ENCODE data around the gene SYCE1L.
A peak's percentile ranks its signal among the peaks of the same experiment; 100 is the strongest.
"Not testable (repeated sequence)": the region's sequence is repeated elsewhere in the genome, so short reads cannot be mapped to it uniquely, and the experiment has no call there.

Gene SYCE1L, protein sequence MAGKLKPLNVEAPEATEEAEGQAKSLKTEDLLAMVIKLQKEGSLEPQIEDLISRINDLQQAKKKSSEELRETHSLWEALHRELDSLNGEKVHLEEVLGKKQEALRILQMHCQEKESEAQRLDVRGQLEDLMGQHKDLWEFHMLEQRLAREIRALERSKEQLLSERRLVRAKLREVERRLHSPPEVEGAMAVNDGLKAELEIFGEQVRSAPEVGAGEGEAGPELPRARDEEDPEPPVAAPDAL

DNA sequence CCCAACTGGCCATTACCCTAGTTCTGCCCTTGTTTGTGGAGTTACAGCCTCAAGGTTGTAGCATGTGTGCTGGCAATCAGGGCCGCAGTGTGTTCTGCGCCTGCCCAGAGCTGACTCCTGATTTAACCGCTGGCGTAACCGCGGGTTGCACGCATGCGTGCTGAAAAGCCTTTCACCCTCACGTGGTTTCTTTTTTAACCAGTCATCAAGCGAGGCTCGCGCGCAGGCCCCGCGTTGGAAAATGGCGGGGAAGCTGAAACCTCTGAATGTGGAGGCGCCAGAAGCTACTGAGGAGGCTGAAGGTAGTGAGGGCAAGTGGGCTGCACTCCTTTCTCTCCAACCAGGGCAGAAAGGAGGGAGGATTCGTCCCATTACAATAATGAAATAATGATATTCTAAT, at the start of gene SYCE1L:
Gene SYCE1L (plus strand): TSS at position 198 of the 400 bp plus-strand sequence. CDS start 44 bp downstream, at position 242.
- no peak for DNase-seq (ENCODE audit: extremely low read depth in 1 of 2, low read depth in 1 of 2)

DNA sequence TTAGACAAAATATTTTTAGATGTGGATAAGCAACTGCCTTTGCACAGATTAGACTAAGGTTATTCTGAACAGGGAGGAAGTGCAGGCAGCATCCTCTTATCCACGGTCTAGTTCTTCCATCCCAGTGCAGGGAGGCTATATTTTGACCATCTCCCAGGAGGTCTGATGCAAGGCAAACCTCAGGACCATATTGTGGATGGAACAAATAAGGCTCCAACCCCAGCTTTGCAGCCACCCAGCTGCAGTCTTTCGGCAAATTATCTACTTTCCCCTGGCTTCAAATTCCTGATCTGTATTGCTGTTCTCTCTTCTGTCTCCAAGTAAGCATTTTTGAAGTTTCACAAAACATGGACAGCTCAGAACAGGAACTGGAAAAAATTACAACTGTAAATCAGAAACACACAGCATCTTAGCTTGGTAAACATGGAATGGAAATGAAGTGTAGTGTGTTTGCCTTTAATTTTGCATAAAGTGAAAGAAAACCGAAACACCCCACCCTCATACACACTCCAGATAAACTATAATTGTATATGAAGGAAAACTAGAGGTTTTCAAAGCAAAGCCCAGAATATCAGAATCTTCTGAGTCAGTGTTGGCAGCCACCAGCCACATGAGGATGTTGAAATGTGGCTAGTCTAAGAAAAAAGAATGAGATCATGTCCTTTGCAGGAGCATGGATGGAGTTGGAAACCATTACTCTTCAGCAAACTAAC, 41.7 kb upstream of the SYCE1L start:
- no peak for DNase-seq (ENCODE audit: extremely low read depth in 1 of 2, low read depth in 1 of 2)

DNA sequence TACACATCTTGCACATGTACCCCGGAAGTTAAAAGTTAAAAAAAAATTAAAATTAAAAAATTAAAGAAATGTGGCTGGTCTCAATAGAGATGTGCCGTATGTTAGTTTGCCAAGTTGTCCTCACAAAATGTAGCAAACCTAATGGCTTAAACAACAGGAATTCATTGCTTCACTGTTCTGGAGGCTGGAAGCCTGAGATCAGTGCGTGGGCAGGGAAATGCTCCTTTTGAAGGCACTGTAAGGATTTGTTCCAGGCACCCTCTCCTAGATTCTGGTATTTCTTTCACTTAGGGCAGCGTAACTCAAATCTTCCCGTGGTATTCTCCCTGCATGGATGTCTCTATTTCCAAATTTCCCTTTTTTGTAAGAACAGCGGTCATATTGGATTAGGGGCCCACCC, 40.9 kb upstream of the SYCE1L start:
- DNase-seq (ENCODE audit: extremely low read depth in 1 of 2, low read depth in 1 of 2), result no peak

DNA sequence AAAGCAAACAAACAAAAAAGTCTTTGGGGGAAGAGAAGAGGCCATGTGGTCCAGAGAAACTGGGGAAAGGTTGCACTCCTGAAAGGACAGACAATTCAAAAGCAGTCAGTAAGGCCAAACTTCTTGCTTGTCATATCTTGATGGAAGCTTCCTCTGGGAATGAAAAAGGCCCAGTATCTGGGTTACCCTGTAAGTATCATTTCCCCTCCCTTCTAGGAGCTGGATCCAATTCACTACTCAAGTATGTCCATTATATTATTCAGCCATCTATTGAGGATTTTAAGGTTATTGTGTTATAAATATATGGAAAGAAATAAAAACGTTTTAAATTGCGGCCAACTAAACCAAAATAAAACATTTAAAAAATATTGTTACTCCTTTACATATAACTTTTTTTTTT, 34.2 kb upstream of the SYCE1L start:
- no peak for DNase-seq (ENCODE audit: extremely low read depth in 1 of 2, low read depth in 1 of 2)

DNA sequence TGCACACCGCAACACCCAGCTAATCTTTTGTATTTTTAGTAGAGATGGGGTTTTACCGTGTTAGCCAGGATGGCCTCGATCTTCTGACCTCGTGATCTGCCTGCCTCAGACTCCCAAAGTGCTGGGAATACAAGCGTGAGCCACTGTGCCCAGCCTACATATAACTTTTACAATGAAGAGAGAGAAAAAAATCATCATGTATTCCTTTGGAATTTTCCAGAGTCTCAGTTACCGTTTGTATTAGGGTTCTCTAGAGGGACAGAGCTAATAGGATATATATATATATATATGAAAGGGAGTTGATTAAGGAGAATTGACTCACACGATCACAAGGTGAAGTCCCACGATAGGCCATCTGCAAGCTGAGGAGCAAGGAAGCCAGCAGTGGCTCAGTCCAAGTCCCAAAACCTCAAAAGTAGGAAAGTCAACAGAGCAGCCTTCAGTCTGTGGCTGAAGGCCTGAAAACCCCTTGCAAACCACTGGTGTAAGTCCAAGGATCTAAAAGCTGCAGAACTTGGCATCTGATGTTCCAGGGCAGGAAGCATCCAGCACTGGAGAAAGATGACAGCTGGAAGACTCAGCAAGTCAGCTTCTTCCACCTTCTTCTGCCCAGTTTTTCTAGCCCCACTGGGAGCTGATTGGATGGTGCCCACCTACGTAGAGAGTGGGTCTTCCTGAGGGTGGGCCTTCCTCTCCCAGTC, 33.5 kb upstream of the SYCE1L start:
- not testable (repeated sequence) for DNase-seq (ENCODE audit: extremely low read depth in 1 of 2, low read depth in 1 of 2)

DNA sequence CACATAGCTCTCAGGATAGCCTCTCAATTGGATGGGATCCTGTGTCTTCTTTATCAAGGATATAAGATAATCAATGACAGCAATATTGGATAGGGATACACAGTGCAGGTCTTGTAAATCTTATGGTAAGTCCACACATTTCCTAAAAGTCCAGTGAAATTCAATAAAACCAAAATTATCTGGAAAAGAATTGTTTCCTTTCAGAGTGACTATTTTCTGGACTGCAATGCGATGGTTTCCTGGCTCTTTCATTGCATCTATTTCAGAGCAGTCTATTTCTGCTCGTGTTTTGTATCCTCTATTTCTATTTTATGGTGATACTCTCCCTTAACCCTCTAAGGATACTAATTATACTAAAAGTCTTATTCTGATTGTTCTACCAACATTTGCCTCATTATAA, 32.5 kb upstream of the SYCE1L start:
- DNase-seq (ENCODE audit: extremely low read depth in 1 of 2, low read depth in 1 of 2), result no peak

DNA sequence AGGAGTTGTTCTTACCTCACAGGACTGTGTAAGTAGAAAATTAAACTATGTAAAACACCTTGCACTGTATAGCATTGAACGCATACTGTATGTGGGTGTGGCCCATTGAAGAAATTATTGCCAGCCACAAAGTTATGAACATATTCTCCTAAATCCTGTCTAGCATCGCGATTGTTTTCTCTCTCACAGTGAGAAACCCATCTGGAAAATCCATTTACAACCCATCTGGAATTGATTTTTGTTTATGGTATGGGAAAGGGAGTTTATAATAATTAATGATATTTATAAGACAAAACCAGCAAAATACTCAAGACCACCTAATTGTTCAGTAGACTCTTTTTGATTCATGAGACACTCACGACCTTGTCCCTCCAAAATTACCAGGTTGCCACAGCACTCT, 30.3 kb upstream of the SYCE1L start:
- DNase-seq (ENCODE audit: extremely low read depth in 1 of 2, low read depth in 1 of 2), result no peak

DNA sequence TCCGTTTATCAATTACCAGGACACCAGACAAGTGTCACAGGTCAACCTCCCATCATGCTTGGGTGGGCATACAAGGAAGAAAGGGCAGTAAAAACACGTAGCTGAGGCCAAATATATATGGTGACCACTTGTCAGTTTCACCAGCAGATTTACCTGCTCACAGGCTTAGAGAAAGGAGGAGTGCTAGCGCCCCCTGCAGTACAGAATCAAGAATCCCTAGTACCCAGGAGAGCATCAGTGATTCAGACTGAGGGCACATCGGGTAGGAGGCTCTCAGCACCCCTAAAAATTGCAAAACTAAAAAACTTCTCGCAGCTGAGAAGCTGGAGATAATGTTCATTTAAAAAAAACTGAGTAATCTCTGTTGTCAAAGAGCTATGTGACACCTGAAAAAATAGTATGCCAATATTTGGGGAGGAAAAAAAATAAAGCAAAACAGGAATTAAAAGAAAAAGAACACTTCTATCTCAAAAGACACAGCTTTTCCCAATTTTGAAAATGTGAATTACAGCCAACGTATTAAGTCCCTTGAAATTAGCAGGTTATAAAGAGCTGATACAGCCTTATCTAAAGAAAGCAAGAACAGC, 29.5 kb upstream of the SYCE1L start:
- DNase-seq (ENCODE audit: extremely low read depth in 1 of 2, low read depth in 1 of 2), result no peak

DNA sequence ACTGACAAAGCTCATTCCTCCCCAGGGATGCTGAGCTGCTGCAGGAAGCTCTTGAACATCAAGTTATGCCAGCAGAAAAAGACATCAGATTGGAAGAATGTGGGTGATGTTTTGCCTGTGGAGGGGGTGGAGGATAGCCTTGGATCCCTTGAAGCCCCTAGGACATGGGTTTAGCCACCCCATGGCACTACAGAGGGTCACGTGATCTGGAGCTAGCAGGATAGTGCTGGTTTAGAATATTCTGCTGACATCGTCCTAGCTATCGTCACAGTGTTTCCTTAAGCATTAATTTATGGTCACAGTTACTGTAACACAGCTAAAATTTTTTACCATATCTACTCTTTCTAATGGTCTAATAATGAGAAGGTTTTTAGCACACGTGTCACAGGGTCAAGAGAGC, 28.4 kb upstream of the SYCE1L start:
- DNase-seq (ENCODE audit: extremely low read depth in 1 of 2, low read depth in 1 of 2), result no peak

DNA sequence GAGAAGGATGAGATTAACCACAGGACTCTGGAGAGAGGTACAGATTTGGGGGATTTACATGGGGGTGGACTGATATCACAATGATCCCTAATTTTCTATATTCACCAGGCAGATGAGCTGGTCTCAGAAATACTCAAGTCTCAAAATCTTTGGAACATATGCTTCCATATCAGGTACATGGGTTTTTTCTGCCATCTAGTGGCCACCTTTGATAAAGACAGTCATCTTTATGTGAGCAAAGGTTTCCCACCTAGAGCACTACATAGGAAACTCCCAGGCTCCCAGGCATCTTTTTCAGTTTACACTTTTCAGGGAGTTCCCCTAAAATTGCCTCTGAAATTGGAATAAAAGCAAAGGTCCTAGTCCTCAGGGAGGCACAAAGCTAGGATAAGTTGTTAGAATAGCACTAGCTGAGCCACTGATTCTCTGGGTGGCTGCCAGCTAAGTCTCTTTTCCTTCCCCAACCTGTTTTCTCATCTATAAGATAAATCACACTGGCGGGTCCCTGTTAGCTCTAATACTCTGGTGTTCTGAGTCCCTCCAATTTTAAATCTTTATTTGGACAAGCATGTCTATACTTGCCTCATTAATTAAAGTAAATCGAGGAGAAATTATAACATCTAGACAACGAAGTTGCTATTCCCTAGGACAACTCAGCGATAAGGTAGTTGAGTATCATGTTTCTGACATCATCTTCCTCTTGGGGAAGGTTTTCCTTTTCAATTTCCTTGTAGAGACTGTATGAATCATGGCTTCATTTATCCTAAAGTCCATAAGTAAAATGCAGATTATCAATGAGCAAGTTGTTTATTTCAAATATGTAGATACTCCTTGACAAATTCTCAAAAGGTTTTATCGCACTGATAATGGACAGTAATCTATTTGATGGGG, 27.2 kb upstream of the SYCE1L start:
- no peak for DNase-seq (ENCODE audit: extremely low read depth in 1 of 2, low read depth in 1 of 2)

DNA sequence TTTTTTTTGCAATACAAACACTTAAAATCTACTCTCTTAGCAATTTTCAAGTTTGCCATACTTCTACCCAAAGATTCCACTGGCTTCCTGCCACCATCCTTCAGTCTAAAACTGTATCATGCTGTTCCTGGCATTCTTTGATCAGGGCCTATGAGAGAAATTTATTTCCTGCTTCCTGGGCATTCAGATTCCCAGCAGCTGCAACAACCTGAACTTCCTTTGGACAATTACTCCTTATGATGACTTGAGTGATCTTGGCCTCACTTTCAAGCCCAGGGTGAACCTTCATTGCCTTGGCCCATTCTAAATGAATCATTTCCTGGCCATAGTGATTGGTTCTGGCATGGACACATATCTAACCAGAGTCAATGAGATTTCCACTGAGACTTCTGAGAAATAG, 26.3 kb upstream of the SYCE1L start:
- DNase-seq (ENCODE audit: extremely low read depth in 1 of 2, low read depth in 1 of 2), result no peak

DNA sequence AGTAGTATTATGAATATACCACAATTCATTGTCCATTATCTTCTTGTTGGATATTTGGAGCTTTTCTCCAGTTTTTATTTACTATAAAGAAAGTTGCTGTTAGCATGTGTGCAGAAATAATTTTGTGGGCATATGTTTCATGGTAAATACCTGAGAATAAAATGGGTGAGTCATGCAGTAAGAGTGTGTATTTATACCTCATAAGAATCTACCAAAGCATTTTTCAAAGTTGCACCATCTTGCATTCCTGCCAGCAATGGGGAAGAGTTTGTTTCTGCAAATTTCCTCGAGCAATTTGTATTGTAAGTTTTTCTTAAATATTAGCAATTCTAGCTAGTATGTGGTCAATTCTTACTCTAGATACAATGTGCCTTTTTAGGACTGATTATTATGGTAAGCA, 16.1 kb upstream of the SYCE1L start:
- no peak for DNase-seq (ENCODE audit: extremely low read depth in 1 of 2, low read depth in 1 of 2)

DNA sequence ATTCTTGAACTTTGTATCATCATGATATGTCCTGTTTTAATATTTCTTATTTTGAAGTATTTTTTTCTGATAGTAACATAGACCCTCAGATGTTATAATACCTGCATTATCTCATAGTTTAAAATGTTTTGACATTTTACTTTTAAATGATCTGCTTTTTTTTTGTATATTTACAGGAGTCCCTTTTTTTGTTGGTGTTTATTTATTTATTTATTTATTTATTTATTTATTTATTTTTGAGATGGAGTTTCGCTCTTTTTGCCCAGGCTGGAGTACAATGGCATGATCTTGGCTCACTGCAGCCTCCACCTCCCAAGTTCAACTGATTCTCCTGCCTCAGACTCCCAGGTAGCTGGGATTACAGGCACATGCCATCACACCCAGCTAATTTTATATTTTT, 12.9 kb upstream of the SYCE1L start:
- DNase-seq (ENCODE audit: extremely low read depth in 1 of 2, low read depth in 1 of 2), result not testable (repeated sequence)

DNA sequence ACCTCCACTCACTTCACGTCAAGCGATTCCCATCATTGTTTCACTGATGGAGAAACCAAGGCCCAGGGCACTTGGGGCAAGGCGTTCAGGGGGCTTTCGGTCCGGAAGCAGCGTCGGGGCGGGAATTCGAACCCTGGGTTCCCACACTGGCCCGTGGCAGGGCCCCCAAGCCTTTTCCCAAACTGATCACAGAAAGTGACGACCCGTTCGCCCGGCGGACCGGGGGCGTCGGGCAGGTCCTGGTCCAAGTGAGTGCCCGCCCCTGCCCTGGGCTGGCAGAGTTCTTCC, 9.1 kb upstream of the SYCE1L start:
- DNase-seq (ENCODE audit: extremely low read depth in 1 of 2, low read depth in 1 of 2), result no peak

DNA sequence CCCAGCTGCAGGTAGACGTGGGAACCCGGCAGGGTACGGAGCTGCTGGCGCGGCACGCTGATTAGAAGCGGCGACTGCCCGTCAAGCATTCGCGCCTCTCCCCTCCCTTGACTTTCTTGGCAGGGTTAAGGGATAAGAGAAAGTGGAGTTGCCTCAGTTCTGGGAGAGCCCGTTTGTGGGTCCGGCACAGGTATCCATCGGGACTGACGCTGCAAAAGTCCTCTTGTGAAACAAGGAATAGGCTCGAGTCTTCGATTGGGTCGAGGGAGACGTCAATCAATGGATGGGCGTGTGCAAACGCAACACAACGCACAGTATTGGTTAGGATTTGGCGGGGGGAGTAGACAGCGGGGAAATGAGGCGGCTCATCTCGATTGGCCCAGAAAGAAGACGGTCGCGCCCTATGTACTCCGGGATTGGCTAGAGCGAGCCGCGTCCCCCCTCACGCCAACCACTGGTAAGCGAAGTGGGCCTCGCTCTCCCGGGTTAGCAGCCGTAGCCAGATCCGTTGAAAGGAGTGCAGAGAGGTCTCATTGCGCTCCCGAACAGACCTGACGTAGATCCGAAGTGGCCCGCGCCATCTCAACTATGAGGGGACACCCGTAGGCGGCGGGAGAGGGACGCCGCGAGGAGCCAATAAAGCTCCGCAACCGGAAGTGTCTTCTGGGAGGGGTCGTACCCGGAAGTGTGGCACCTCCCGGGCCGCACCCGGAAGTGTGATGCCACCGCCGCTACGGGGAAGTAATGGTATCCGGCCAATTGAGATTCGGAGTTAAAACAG, 8.5 kb upstream of the SYCE1L start, which contains the start of gene MON1B:
Gene MON1B (plus strand): TSS at position 713 of the 781 bp plus-strand sequence. CDS start 296 bp downstream, outside the sequence.
- peak; percentile 87 to 91 for DNase-seq (ENCODE audit: extremely low read depth in 1 of 2, low read depth in 1 of 2)

DNA sequence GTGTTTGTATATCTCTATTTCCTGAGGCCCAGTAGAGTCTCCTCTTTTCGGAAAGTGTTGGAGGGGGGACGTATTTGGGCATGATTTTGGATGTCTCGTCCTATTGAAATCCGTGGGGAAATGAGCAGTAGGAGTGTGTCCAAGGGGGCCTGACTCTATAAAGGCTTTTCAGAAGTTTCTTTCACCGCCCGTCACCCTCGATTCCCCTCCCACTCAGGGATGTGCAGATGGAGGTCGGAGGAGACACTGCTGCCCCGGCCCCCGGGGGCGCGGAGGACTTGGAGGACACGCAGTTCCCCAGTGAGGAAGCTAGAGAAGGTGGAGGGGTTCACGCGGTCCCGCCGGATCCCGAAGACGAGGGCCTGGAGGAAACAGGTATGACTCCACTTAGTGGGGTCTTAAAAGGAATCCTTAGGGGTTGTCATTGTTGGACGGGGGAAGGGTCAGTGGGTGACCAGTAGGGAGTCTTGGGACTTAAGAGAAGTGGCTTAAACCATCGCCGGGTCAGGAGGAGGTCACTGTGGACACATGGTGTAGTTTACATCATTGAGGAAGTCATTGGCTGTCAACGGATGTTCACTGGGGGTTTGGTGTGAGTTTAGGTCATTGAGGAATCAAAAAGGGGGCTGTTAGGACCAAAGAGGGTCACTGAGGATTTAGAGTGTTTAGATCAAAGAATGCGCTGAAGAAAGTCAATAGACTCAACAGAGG, 7.8 kb upstream of the SYCE1L start:
- no peak for DNase-seq (ENCODE audit: extremely low read depth in 1 of 2, low read depth in 1 of 2)

DNA sequence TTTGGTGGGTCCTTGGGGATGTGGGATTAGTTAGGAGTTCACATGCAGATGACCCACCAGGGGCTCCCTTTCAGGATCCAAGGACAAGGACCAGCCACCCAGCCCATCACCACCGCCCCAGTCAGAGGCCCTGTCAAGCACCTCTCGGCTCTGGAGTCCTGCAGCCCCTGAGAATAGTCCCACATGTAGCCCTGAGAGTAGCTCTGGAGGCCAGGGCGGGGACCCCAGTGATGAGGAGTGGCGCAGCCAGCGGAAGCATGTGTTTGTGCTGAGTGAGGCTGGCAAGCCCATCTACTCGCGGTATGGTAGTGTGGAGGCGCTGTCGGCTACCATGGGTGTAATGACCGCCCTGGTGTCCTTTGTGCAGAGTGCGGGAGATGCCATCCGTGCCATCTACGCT, 5.8 kb upstream of the SYCE1L start:
- no peak for DNase-seq (ENCODE audit: extremely low read depth in 1 of 2, low read depth in 1 of 2)

DNA sequence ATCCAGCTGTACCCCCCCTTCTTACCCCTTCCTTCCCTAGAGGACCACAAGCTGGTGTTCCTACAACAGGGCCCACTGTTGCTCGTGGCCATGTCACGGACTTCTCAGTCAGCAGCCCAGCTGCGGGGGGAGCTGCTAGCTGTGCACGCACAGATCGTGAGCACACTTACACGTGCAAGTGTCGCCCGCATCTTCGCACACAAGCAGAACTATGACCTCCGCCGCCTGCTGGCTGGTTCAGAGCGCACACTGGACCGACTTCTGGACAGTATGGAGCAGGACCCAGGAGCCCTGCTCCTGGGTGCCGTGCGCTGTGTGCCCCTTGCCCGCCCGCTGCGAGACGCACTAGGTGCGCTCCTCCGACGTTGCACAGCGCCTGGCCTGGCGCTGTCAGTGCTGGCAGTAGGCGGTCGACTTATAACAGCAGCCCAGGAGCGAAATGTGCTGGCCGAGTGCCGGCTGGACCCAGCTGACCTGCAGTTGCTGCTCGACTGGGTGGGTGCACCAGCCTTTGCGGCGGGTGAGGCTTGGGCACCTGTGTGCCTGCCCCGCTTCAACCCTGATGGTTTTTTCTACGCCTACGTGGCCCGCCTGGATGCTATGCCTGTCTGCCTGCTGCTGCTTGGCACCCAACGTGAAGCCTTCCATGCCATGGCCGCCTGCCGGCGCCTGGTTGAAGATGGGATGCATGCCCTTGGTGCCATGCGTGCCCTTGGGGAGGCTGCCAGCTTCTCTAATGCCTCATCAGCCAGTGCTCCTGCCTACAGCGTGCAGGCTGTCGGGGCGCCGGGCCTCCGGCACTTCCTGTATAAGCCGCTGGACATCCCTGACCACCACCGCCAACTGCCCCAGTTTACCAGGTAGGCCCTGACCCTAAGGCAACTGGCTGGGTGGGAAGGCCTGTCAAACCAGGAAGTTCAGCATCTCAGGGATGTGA, 4.6 kb upstream of the SYCE1L start:
- DNase-seq (ENCODE audit: extremely low read depth in 1 of 2, low read depth in 1 of 2), result no peak
